Measurements from ENCODE around the gene PLAU.
A peak's percentile ranks its signal among the peaks of the same experiment; 100 is the strongest.
"Not testable (repeated sequence)": the region's sequence is repeated elsewhere in the genome, so short reads cannot be mapped to it uniquely, and the experiment has no call there.

PLAU gene

DNA sequence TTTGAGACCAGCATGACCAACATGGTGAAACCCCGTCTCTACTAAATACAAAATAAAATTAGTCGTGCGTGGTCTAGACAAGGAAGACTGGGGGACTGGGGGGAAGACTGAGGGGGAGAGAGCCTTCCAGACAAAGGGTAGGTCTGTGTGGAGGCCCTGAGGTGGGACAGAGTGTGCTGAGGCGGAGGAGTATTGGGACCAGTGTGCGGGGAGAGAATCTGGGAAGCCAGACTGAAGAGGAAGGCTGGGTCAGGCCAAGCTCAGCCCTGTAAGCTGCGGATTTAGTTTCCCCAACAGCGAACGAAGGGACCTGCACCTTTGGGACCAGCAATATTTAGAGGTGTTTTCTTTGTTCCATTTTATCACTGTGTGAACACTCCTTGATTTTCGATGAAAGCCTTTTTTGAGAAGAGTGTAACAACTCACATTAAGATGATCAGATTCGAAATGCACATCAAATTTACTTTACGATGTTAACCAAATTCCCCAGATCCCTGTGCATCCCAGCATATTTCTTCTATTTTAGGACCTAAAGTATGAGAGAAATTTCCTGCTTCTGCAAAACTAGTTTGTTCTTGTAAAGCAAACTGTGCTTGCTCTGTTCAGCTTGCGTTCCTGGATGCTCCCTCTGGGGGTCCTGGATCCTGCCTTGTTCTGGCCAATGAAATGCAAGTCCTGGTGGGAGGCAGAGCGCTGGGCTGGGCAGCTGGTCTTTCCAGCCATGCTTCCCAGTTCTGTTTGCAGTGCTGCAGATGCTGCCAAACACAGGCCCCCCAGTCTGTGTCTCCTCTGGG, 39.4 kb downstream of the PLAU start:
- no peak for DNase-seq

DNA sequence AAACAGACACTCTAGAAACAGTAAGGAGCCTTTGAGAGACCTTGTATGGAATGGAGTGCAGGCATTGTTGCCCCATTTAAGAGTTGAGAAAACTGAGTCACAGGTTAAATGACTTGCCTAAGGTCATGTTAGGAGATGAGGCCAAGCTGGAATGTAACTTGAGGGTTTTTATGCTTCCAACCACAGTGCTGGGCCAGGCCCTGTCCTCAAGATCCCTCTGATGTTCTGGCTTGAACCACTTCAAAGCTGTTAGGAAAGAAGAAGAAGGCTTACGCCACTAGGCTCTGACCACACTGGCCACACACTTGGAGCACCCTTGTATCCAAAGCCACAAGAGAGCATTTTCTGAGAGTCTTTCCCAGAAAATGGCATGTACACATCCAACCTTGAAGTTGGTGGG, 42.7 kb downstream of the PLAU start:
- DNase-seq: no peak

DNA sequence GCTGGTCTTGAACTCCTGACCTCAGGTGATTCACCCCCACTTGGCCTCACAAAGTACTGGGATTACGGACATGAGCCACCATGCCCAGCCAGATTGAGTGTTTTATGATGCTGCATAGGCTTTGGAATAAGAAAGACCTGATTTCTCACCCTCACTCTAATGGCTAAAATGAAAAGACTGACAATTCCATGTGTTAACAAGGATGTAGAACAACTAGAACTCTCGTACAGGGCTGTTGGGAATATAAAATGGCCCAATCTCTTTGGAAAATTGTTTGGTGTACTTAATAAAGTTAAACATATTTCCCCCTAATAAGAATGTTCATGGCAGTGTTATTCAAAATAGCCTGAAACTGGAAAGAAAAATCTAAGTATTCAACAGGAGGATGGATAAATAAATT, 43.8 kb downstream of the PLAU start:
- DNase-seq: no peak

DNA sequence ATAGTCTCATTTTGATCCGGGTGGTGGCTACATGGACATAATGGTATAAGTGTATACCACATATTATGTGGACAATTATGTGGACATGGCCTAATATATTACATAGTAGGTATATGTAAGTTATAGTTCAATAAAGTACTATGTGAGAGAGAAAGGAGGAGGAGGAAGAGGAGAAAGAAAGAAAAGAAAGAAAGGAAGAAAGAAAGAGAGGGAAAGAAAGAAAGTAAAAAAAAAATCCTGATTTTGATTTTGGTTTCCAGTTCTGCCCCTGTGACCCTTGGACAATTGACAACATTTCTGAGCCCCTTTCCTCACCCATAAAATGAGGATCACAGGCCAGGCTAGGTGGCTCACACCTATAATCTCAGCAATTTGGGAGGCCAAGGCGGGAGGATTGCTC, 44.8 kb downstream of the PLAU start:
- no peak for DNase-seq

DNA sequence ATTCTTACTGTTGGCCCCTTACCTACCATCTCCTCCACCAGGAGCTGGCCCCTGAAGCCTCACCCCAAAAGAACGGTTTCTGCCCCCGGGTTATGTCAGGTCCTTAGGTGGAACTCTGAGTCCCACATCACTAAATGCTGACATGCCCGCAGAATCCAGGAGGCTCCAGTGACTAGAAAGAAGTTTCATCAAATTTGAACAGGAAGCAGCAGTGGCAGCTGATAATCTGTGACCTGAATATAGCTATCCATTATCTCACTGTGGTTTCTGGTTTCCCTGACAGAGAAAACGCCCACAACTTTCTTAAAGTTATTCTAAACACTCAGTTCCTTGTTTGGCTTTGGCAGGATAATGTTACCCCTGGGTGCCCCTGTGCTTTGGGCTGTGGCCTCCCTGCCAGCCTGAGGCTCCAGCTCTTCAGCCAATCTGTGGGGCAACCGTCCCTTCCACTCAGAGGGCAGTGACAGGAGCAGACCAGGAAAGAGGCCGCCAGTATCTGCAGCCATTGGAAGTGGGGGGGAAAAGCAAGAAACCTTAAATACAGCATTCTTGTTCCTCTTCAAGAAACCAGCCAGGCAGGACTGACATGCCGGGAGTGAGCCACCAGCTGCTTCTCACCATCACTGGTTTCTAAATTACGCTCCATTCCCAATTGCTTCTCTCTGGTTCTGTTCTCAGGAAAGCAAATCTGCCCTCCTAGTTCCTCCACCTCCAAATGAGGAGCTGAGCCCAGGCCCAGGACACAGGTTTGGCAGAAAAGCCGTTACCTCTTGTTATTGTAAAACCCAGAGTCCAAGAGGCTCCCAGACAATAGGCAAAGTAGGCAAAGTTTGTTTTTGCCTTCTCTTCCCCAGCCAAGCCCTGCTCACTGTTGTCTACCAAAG, 45.8 kb downstream of the PLAU start:
- DNase-seq: peak in 3 of 58 donors; percentile 15 to 43 (median 15)

DNA sequence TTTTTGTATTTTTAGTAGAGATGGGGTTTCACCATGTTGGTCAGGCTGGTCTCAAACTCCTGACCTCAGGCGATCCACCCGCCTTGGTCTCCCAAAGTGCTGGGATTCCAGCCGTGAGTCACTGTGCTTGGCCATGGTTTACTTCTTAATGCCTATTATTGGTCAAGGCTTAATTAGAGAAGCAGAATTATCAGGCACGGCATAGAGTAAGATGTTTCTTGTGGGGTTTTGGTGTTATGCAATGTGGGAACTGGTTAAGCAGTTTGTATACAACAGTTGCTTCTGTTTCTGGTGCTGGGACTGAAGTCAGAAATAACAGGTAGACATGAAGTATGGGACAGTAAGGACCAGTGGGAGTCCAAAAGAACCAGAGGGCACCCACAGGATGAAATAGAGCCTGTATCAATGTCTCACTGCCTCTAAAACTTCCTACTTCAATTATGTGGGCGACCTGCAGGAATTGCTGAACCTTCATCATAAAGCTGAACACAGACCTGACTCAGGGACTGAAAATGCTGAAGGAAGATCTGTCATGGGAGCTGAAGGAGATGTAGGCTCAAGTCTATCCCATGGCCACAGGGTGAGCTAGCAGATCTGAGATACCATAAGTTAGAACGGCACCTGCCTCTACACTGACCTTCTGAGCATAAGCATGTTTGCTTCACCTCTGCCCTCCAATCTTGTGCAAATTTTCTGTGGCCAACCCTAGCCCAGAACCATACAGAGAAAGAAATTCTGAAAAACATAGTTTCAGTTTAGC, 48.7 kb downstream of the PLAU start:
- DNase-seq: no peak

DNA sequence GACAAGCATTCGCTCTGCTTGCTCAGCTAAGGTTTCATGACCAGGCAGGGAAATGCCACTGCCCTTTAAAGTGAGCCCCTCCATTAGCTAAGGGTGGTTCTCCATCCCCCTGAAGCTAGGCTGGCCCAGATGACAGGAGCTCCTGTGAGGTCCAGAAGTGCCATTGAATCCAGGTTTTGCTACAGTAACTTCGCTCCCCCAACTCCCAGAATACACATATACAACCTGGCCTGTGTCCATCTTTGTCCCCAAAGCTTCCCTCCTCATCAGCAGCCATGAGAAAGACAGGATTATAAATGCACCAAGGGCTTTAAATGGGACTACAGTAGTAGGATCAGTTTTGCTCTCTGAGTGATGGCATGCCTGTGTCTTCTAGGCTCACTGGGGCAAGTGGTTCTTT, 51.5 kb downstream of the PLAU start:
- no peak for DNase-seq

DNA sequence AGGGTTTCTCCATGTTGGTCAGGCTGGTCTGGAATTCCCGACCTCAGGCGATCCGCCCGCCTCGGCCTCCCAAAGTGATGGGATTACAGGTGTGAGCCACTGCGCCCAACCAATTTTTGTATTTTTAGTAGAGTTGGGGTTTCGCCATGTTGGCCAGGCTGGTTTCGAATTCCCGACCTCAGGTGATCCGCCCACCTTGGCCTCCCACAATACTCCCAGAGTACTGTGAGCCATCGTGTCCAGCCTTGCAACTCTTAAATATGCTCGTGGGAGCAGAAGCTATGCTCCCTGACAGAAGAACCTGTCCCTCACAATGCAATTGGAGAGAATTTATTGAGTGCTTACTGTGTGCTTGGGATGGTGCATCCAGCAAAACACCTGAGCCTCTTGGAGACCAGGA, 52.6 kb downstream of the PLAU start:
- DNase-seq: not testable (repeated sequence)

DNA sequence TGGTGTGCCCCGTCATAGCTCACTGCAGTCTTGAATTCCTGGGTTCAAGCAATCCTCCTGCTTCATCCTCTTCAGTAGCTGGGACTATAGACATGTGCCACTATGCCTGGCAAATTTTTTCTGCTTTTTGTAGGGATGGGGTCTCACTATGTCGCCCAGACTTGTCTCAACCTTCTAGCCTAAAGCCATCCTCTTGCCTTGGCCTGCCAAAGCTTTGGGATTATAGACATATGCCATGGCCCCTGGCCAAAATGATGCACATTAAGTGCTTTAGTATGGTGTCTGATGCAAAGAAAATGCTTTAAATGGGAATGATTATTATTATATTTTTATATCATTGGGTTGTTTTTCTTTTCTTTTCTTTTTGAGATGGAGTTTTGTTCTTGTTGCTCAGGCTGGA, 53.8 kb downstream of the PLAU start:
- no peak for DNase-seq

DNA sequence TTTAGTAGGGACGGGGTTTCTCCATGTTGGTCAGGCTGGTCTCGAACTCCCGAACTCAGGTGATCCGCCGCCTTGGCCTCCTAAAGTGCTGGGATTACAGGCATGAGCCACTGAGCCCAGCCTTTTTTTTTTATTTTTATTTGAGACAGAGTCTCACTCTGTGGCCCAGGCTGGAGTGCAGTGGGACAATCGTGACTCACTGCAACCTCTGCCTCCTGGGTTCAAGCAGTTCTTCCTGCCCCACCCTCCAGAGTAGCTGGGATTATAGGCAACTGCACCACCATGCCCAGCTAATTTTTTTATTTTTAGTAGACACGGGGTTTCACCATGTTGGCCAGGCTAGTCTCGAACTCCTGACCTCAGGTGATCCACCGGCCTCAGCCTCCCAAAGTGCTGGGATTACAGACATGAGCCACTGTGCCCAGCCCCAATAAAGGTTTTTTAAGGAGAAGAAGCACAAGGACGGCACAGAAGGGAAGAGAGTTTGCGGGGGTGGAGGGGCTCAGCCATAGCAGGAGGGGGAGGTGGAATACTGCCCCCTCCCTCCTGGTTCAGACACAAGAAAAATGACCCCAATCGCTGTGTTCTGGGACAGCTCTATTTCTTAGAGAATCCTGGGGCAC, 54.4 kb downstream of the PLAU start:
- DNase-seq: not testable (repeated sequence)

DNA sequence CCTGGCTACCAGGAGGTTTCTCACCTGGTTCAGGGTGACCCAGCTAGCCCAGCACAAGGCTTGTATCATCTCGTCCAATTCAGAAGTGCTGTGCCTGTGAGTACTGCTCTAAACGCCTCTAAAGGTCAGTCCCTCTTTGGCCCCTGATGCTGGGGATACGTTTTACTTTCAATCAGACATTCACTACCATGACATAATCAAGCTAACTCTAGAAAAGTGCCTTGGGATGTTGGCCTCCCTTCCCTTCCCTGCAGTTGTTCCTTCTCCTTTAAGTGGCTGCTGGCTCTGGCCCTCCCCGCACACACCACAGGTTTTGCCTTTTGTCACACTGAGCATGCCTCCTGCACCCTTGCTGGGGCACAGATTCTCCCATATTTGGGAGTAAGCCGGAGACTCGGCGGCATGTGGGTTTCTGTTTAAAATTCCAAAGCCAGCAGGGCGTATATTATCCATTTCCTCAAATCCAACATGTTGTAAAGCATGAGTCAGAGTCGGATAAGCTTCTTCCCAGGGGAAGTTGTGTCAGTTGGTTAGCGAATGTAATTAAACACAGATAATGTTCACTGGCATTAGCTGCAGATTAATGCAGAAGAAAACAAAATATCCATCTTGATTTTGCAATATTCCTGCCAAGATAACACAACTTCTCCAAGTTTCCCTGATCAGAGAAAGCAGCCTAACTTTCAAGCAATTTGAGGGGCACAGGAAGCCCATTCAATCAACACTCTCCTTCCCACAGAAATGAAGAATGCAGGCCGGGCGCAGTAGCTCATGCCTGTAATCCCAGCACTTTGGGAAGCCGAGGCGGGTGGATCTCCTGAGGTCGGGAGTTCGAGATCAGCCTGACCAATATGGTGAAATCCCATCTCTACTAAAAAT, 55.2 kb downstream of the PLAU start:
- peak in 30 of 58 donors; percentile 2 to 65 (median 13) for DNase-seq

DNA sequence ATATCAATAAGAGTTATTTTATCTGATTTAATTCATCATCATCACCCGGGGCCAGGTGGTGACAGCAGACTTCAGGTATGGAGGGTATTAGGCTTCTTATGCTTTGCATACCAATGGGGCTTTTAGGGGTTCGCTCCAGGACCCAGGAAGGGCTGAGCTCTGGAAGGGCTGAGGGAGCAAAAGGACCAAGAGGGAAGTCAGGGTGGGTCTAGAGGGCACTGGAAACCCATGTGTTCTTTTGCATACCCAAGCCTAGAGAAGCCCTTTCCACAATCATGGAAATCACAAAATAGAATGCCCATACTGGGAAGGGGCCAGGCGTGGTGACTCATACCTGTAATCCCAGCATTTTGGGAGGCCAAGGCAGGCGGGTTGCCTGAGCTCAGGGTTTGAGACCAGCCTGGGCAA, 56.1 kb downstream of the PLAU start:
- no peak for DNase-seq
